HG02763 (cell line): ENCODE measurements around the gene SLC25A47.
"Not testable (repeated sequence)": the region's sequence is repeated elsewhere in the genome, so short reads cannot be mapped to it uniquely, and the experiment has no call there.

Experiments
- ATAC-seq: cut with Tn5 transposase; IDR thresholded peaks from one replicate; pipeline ENCODE4 v1.9.1; 2021; ENCODE audit warnings: mild to moderate bottlenecking, moderate library complexity; ENCODE audit not compliant: unreplicated experiment

SLC25A47 gene

DNA sequence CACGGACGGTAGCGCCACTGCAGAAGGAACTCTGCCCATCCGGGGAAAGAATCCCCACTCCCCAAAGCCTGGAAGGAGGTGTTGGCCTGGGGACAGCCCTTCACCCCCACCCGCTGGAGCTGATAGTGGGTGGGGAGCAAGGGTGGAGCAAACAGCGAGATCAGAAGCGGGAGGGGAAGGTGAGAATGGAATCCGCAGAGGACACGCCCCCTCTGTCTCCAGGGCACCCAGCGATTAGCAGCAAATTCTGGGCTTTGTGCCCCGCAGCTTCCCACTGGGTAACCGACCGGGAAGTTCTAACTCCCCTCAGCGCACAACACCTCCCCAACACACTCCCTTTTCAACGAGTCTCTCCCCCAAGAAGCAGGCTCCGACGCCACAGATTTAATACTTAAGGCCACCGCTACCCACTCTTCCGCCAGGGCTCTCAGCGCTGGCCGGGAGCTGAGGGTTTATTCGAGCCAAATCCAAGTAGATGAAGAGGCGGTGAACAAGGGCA, 18.3 kb upstream of the SLC25A47 start:
- no peak for ATAC-seq

DNA sequence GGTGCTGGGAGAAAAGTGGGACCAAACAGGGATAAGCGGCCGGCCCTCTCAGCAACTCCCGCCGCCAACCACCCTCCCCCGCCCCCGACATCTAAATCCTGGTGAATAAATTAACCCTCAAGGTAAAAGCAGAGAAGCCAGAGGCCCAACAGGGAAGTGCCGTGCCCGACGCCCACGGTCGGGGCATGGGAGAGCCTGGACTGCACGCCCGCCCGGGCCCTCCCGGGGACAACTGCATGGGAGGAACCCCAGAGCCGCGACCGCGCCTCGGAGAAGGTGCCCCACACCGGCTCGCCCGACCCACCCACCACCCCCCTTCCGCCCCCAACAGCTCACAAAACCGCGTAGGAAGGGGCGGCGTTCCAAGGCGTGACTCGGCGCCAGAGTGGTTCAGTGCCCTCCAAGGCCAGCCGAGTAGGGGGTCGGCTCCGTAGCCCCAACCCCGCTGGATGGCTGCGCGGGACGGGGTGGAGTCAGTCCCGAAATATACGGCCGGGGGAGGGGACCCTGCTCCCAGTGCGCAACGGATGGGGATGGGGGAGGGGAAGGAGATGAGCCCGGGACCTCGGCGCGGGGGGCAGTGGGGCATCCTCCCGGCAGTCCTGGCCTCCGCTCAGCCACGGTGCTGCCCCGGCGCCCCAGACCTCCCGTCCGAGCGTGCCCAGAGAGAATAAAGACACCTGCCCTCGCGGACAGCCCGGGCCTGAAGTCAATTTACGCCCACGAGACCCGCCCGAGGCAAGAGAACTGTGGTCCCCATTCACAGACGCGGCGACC, 17.6 kb upstream of the SLC25A47 start:
- no peak for ATAC-seq

DNA sequence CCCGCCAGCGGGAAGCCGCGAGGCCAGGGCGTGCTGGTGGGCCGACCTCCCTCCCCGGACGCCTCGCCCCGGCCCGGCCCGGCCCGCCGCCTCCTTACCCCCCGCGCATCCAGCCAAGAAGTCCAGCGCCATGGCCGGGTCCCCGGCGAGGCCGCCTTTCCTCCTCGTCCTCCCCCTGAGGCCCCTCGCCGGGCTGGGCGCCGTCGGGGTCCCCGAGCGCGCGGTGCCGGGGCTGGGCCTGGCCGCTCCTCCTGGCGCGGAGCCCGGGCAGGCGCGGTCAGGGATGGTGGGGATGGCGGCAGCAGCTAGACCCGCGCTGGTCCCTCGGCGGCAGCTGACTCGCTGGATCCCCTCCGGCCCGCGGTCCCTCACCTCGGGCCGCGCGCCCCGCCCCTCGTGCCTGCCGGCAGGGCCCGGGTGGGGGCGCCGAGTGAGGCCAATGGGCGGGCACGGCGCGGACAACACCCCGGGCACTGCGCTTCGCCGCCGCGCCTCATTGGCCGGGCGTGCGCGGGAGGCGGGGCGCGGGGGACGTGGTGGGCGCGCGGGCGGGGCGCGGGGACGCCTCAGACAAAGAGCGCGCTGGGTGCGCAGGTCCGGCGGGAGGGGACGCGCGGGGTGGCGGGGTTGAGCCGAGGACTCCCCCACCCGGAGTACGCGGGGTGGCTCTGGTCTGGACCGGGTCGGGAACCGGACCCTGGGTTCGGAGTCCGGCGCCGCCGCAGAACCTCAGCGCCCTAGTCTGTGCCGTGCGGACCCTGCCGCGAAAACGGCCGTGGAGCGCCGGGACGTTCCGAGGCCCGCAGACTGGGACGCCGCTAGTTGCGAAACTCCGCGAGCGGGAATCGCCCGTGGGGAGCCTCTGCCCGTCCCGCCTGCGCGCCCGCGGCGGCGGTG, 16.8 kb upstream of the SLC25A47 start, which contains the start of gene SLC25A29:
Gene SLC25A29, minus strand, starts transcription at position 344 of the 897 bp plus-strand sequence. Its CDS starts 212 bp downstream, at position 132.
- ATAC-seq = peak; percentile 84

DNA sequence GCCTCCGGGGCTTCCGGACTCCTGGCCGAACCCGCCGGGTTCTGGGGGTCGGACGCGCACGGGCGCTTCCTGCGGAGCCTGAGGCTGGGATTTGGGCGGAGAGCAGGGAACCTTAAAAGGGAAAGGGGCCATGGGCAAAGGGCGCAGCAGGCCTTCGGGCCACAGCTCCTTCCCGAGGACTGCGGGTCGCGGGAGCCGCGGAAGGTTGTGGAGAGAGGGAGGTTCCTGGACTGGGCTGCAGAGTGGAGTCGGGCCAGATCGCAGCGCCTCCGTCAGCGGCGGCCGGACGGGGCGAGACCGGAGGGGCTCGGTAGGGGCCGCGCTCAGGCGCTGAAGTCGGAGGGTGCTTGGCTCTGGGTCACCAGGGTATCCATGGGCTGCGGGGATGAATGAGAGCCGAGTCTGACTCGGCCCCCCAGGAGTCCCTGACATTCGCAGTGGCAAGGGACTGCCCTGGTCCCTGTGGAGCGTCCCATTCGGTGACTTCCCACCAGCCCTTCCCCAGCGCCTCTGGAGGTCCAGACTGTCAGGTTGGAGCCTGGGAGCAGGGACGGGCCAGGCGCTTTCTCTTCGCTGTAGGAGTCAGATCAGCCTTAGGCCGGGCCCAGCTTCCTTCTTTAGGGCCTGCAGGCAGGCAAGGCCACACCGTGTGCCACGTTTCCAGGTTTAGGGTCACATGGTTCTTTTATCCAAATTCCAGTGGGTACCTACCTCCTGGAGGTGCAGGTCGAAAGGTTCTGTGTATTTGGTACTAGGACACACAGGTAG, 16.0 kb upstream of the SLC25A47 start:
- no peak for ATAC-seq

DNA sequence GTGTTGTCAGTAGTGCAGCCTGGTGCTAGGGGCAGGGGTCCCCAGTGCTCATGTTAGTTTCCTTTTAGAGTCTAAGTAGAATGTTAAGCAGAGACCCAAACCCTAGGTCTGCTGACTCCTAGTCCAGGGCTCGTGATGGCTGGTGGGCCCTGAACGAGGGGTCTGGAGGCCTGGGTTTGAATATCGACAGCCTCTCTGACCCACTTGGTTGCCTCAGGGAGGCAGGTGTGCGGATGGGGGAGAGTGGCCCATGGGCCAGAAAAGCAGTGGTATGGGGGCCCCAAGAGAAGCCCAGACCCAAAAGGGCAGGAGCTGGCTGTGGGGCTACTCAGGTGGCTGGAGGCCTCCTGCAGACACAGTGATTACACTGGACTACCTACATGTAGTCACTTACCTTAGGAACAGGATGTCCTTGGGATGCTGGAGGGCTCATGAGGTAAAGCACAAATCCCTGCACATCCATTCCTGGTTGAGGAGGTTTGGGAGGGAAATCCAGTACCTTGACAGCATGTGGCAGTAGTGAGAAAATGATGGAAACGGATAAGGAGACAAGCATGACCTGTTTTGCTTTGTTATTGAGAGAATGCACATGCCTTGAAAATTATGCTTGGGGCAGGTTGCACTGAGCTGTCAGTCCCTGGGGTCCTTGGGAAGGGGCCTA, 15.2 kb upstream of the SLC25A47 start:
- no peak for ATAC-seq

DNA sequence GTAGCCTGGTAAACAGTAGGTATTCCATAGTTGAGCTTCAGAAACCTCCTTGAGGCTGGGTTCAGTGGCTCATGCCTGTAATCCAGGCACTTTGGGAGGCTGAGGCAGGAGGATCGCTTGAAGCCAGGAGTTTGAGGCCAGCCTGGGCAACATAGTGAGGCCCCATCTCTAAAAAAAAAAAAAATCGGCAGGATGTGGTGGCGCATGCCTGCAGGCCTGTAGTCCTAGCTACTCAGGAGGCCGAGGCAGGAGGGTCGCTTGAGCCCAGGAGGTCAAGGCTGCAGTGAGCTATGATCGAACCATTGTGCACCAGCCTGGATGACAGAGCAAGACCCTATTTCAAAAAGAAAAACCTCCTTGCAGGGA, 14.7 kb upstream of the SLC25A47 start:
- ATAC-seq = not testable (repeated sequence)

DNA sequence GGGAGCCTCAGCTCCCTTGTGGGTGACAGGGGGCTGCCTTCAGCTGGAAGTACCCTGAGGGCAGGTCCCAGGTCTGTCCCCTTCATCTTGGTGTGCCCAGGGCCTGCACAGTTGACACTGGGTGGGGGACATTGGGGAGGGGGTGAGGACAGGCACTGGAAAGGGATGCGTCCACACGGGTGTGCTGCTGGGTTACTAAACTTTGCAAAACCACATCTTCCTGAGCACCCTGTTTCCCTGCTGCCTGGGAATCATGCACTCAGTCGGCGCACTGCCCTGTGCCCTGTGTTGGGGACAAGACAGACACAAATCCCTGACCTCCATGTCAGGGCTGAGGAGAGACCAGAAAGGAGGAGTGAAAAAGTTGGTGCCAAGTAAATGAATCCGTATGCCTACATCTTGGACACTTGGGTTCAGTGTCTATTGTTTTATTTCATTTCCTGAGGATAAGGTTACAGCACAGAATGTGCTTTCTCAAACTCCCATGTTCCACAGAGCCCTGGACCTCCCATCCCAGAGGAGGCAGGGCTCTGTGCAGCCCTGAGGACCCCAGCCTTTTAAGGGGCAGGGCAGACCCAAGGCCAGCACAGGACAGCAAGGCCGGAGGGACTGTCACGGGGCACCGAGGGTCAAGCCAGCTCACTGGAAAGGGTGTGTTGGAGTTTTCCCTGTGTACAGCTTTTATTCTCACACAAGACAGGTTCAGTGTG, 14.0 kb upstream of the SLC25A47 start:
- no peak for ATAC-seq

DNA sequence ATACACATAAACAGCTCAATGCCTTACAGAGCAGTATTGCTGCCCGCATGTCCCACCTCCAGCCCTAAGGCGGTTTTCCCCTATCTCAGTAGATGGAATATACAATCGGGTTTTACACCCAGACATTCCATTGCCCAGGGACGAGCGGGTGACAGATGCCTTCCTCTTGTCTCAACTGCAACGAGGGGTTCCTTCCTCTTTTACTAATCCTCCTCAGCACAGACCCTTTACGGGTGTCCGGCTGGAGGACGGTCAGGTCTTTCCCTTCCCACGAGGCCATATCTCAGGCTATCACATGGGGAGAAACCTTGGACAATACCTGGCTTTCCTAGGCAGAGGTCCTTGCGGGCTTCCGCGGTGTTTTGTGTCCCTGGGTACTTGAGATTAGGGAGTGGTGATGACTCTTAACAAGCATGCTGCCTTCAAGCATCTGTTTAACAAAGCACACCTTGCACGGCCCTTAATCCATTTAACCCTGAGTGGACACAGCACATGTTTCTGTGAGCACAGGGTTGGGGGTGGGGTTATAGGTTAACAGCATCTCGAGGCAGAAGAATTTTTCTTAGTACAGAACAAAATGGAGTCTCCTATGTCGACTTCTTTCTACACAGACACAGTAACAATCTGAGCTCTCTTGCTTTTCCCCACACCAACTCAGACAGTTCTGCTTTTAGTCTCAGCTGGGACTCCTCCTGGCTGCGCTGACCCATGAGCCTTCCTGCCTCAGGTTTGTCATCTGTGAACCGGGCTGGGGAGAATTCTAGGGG, 10.8 kb upstream of the SLC25A47 start:
- ATAC-seq = not testable (repeated sequence)

DNA sequence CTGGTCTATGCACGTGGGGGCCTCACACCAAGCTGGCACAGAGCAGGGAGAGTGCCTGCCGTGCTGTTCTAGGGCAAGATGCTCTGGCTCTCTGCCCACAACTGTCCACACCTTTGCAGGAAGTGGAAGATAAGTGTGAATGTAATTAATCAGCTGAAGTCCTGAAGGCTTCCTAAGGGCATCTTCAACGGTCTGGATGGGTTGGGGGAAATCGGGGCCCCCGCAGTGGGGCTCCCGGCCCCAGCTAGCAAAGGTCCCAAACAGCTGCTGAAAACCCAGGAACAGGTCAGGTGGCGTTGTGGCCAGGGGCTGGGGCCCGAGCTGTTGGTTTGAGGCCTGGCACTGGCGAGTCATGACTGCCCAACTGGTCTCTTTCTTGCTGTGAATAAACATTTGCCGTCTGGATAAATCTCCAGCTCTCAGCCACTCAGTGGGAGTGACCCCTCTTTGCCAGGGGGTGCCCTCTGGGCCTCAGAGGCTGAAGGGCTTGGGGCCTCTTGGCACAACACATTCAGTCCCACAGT, 10.2 kb upstream of the SLC25A47 start:
- no peak for ATAC-seq

DNA sequence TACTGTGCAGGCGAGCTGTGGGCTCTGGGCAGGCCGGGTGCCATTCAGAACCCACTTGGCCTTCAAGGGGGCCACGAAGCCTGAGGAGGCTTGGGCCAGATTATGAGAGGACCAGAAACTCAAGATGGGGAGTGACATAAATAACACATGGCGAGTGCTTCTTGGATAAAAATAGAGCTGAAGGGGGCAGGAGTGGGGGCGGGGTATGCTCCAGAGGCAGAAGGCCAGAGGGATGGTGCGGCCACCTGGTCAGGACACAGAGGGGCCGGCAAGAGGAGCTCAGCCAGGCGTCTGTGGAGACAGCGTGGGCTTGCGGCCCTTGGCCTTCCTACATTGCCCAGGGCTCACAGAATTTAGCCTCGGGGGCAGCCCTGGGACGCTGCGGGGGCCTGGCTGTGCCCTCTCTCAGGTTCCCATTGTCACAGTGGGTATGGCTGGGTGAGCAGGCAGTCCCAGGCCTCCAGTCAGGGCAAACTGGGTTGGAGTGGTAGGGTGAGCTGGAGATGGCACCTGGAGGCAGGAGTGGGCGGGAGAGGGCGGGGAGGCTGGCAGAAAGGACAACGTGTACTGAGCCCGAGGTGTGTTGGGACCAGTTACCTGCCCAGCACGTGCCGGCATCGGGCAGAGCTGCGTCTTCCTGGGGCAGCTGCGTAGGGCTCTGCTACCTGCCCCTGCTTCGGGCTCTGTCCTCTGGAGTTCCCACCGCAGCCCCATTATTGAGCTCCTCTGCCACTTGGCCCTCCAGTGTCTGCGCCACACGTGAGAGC, 9.5 kb upstream of the SLC25A47 start:
- ATAC-seq = no peak

DNA sequence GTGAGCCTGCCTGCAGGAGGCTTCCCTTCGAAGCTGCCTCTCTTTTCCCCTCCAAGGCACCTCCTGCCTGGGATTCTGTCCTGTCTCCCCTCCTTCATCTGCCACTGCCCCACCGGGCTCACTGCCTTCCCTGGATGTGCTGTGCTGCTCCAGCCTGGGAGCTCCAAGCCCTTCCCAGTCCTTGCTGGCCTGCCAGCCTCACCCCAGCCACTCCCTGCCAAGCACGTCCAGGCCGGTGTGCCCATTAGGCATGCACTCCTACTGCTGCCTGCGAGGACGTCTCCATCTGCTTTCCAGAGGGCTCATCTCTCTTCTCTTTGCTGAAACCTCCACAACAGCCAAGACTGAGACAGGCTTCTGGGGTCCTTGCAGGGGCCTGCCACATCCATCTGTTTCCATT, 8.4 kb upstream of the SLC25A47 start:
- no peak for ATAC-seq

DNA sequence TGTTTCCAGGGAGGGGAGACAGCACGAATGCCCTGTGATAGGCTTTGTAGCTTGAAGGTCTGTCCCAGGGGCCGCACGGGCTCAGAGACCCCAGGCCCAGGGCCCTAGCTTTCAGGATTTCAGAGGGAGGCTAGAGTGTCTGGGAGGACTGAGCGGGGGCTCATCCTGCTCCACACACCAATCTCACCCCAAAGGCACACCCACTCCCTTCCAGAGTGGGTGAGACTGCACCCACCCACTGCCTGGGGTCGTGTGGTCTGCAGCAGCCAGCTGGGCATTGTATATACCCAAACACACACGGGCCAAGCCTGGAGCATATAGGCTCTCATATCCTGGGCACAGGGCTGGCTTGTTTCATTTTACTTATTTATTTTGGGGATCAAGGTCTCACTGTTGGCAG, 5.8 kb upstream of the SLC25A47 start:
- ATAC-seq = no peak

DNA sequence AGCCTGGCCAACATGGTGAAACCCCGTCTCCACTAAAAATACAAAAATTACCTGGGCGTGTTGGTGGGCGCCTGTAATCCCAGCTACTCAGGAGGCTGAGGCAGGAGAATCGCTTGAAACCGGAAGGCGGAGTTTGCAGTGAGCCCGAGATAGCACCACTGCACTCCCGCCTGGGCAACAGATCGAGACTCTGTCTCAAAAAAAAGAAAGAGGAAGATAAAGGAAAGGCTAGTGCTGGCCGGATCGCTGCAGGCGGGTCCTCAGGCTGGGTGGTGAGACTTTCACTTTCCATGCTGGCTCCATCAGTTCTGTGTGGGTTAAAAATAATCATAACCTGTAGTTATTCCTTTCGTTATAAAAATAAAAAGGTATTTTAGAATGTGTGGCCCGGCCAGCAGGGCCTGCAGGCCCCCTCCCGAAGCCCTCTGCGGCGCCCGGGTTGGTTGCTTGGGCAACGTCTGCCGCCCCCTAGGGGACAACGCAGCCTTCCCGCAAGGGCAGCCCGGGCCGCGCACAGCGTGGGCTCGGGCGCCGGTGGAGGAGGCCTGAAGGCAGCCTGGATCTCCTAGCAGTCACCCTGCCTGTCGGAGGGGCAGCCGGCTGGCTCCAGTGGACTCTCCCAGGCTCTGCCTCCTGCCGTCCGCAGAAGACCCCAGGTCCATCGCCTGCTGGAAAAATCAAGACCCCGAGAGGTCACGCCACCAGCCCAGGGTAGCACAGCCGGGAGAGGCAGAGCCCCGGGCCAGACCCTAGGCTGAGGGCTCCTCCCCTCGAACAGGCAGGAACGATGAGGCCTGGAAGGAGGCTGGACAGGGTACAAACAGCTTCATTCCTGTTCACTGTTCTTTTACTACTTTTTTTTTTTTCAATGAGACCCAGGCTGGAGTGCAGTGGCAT, 5.0 kb upstream of the SLC25A47 start:
- ATAC-seq = peak; percentile 81

DNA sequence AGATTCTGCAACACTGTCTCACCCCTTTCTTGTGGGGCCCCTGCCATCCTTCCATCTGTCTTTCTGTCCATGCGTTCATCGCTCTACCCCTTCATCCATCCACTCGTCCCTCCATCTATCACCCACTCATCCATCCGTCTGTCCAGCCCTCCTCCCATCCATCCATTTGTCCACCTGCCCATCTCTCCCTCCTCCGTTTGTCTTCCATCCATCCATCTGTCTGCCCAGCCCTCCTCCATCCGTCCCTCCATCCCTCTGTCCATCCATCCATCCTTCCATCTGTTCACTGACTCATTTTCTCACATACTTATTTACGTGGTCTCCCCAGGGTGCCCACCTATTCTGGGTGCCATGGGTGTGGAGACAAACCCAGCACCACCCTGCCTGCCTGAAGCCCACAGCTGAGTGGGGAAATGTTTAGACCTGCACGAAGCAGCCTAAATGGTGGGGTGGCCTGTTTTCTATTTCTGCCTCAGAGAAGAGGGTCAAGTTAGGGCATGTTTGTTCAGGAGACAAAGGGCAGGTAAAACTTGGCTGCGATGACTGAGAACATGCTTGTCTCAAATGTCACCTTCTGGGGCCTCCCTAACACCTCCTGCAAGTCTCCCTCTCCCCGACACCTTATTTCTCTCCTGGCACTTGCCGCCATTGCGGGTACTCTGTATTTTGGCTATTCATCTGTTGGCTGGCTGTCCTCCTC, 2.8 kb upstream of the SLC25A47 start:
- no peak for ATAC-seq

DNA sequence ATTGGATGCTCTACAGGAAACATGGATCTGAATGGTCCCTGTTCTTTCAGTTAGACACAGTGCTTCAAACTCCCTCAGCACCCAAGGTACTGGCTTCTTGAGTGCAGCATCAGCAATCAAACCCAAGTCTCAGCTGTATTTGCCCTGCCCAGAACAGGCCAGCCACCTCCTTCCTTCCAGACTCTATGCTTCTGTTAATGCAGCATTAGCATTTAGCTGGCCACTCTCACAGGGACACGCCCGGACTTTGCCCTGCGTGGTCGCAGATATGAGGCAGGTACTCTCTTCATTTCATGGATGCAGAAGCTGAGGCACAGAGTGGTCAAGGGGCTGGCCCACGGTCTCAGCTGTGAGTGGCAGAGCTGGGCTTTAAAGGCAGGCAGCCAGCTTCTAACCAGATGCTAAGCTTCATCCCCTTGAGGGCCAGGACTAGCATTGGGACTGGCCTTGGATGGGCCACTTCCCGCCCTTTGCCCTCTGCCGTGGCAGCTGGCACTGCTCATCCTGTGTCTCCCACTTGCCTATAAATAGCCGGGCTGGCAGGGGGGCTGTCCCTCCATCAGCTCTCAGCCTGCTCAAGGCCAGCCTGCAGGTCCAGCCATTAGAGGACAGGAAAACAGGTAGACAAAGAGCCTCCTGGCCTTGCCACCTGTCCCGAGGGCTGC, 1.5 kb upstream of the SLC25A47 start:
- no peak for ATAC-seq
